GM19035 (cell line): ENCODE results near the gene DIS3L2.

Experiments used
- ATAC-seq: cut with Tn5 transposase; IDR thresholded peaks from one replicate; pipeline ENCODE4 v1.9.1; 2021; ENCODE audit not compliant: unreplicated experiment

The DIS3L2 gene

GRCh38 chr2:232049350-232049749, 87.8 kb downstream of the DIS3L2 start:
- ATAC-seq: no peak

GRCh38 chr2:232052591-232052990, 91.1 kb downstream of the DIS3L2 start:
- ATAC-seq: no peak

GRCh38 chr2:232053777-232054176, 92.3 kb downstream of the DIS3L2 start:
- ATAC-seq: no peak

GRCh38 chr2:232058063-232058877, 96.8 kb downstream of the DIS3L2 start:
- no peak for ATAC-seq

GRCh38 chr2:232058931-232059330, 97.4 kb downstream of the DIS3L2 start:
- no peak for ATAC-seq

GRCh38 chr2:232061265-232061664, 99.8 kb downstream of the DIS3L2 start:
- ATAC-seq: no peak

- ATAC-seq: no peak
Observed at GRCh38 chr2:232073026-232073425, 111.5 kb downstream of the DIS3L2 start.

GRCh38 chr2:232073699-232074098, 112.2 kb downstream of the DIS3L2 start:
- no peak for ATAC-seq

GRCh38 chr2:232075080-232075479, 113.6 kb downstream of the DIS3L2 start:
- no peak for ATAC-seq

GRCh38 chr2:232075859-232076258, 114.3 kb downstream of the DIS3L2 start:
- no peak for ATAC-seq

GRCh38 chr2:232076272-232076671, 114.8 kb downstream of the DIS3L2 start:
- ATAC-seq: no peak

GRCh38 chr2:232076736-232077135, 115.2 kb downstream of the DIS3L2 start:
- ATAC-seq: no peak

- ATAC-seq: no peak
Observed at GRCh38 chr2:232085164-232085563, 123.7 kb downstream of the DIS3L2 start.

GRCh38 chr2:232085826-232086425, 124.4 kb downstream of the DIS3L2 start:
- ATAC-seq: no peak

GRCh38 chr2:232088771-232089170, 127.3 kb downstream of the DIS3L2 start:
- no peak for ATAC-seq

- no peak for ATAC-seq
Observed at GRCh38 chr2:232094201-232094600, 132.7 kb downstream of the DIS3L2 start.

GRCh38 chr2:232094883-232095282, 133.4 kb downstream of the DIS3L2 start:
- ATAC-seq: no peak

- no peak for ATAC-seq
Observed at GRCh38 chr2:232097260-232097659, 135.7 kb downstream of the DIS3L2 start.

GRCh38 chr2:232097758-232098157, 136.2 kb downstream of the DIS3L2 start:
- ATAC-seq: no peak

GRCh38 chr2:232102380-232102779, 140.9 kb downstream of the DIS3L2 start:
- ATAC-seq: no peak

- no peak for ATAC-seq
Observed at GRCh38 chr2:232103140-232103737, 141.7 kb downstream of the DIS3L2 start.

- ATAC-seq: no peak
Observed at GRCh38 chr2:232104076-232104646, 142.6 kb downstream of the DIS3L2 start.
